Body of pancreas (tissue), 4 donors: ENCODE measurements around the gene KCNAB2. TPM values are rescaled to one million over a fixed set of nuclear protein-coding genes. Genes with fewer than 3 reads are reported as not detected.

Experiments used
- ATAC-seq: fragments of 150-250 bp; one replicate; pipeline ENCODE4 v1.9.1; 2016
- DNase-seq, 4 donors: peaks; one replicate each; pipeline ENCODE4 v3.0.0-alpha.2; 2019
- H3K27ac ChIP-seq, 4 donors: fragments of 200-600 bp; sonication (generic); 1 replicate in 3 of 4; 2 replicates in 1 of 4; pipeline versions ENCODE4 v1.5.1 to v1.6.1; 2016 to 2019; ENCODE audit warnings: mild to moderate bottlenecking in 1 of 4, mixed read lengths in 1 of 4, moderate library complexity in 1 of 4
- H3K27me3 ChIP-seq, 2 donors: fragments of 200-600 bp; sonication (generic); one replicate each; pipeline ENCODE4 v1.6.0; 2016; ENCODE audit warnings: mild to moderate bottlenecking in 1 of 2
- H3K36me3 ChIP-seq, 2 donors: fragments of 200-600 bp; sonication (generic); replicated peaks in 1 of 2; 2 replicates each; pipeline ENCODE4 v1.5.1; 2016; ENCODE audit warnings: low read depth in 2 of 2; ENCODE audit not compliant: insufficient read depth in 1 of 2
- H3K4me1 ChIP-seq: fragments of 200-600 bp; sonication (generic); one replicate; pipeline ENCODE4 v1.6.0; 2016
- H3K4me3 ChIP-seq, 2 donors: fragments of 200-600 bp; sonication (generic); 1 replicate in 1 of 2; 2 replicates in 1 of 2; pipeline ENCODE4 v1.5.1; 2016 to 2019
- H3K9me3 ChIP-seq, 3 donors: fragments of 200-600 bp; sonication (generic); 1 replicate in 2 of 3; 2 replicates in 1 of 3; pipeline ENCODE4 v1.5.1; 2016
- POLR2A ChIP-seq, 3 donors: fragments of 450-650 bp; IDR thresholded peaks; one replicate each; pipeline ENCODE4 v1.6.1; 2016; ENCODE audit warnings: antibody characterized with exemption in 3 of 3, mild to moderate bottlenecking in 2 of 3
- WGBS, 2 donors: methylation state at CpG; one replicate each; pipeline ENCODE4 v1.1.5; 2017; 5-methylcytosine and 5-hydroxymethylcytosine counted together
- intact Hi-C: fragments of 100-400 bp; cut with DNase I; formaldehyde crosslinking; loops from one replicate; pipeline ENCODE4 v1.15.1; 2023
- total RNA-seq, 2 donors: library from RNA; depleted of rRNA; stranded (reverse); fragments of >200 nt; gene quantifications; one replicate each; pipeline ENCODE4 v1.1.0, GENCODE V29; 2016
- TF ChIP-seq, protein P1 (sequence below), 7 experiments: fragments of 450-650 bp in 4 of 7; fragments of 200-600 bp in 3 of 7; sonication (generic) in 3 of 7; IDR thresholded peaks; one replicate each; pipeline ENCODE4 v1.5.1; 2016 to 2019; ENCODE audit warnings: antibody characterized with exemption in 7 of 7

Gene KCNAB2
- total RNA-seq, 2 donors from 2014 or later, result 4.6 to 7.0 TPM

DNA sequence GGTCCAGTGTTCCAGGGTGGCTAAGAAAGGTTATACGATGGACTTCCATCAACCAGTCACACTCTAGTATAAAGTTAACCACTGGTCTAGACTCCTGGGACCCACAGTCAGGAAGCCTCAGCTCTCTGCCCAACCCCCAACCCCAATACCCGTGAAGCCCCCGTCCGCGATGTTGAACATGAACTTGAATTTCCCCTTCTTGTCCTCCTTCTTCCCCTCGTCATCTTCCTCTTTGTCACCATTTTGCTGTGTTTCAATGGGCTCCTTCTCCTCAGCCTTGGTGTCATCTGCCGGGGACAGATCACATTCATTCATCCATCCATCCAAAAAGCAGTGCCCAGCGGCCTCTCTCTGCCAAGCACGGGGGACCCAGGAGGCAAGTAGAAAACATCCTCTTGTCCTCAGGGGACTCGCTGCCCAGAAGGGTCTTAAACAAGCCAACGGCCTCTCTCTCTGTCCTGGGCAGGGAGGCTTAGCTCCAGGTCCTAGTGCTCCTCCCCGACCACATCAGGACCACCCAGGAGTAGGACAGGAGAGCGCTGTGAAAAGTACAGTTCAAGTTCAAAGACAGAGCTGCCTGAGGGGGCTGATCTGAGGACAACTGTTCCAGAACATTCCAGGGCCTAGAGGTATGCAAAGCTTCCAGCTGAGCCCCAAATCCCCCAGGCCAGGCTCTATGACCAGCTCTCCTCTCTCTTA is 66.5 kb downstream of the KCNAB2 start:
- no peaks in the 10 kb centered on the region for H3K36me3 ChIP-seq
- TF ChIP-seq POLR2A (IDR thresholded peaks at IDR 0.05), result no peak
- TF ChIP-seq, protein P1, sequence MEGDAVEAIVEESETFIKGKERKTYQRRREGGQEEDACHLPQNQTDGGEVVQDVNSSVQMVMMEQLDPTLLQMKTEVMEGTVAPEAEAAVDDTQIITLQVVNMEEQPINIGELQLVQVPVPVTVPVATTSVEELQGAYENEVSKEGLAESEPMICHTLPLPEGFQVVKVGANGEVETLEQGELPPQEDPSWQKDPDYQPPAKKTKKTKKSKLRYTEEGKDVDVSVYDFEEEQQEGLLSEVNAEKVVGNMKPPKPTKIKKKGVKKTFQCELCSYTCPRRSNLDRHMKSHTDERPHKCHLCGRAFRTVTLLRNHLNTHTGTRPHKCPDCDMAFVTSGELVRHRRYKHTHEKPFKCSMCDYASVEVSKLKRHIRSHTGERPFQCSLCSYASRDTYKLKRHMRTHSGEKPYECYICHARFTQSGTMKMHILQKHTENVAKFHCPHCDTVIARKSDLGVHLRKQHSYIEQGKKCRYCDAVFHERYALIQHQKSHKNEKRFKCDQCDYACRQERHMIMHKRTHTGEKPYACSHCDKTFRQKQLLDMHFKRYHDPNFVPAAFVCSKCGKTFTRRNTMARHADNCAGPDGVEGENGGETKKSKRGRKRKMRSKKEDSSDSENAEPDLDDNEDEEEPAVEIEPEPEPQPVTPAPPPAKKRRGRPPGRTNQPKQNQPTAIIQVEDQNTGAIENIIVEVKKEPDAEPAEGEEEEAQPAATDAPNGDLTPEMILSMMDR (IDR thresholded peaks at IDR 0.05), result no peak
- DNase-seq (no peak), ATAC-seq (no peak)
- H3K4me1 ChIP-seq, result no peaks in the 10 kb centered on the region
- H3K27me3 ChIP-seq, result no peaks in the 10 kb centered on the region
- H3K9me3 ChIP-seq, result no peaks in the 10 kb centered on the region
- WGBS, 2 donors, result 74 to 75% methylated on average over 10 to 13 of the region's 13 CpGs
- intact Hi-C loops, result no loop called here
- H3K27ac ChIP-seq, result no peak overlapping the region
- H3K4me3 ChIP-seq, result no peak overlapping the region

DNA sequence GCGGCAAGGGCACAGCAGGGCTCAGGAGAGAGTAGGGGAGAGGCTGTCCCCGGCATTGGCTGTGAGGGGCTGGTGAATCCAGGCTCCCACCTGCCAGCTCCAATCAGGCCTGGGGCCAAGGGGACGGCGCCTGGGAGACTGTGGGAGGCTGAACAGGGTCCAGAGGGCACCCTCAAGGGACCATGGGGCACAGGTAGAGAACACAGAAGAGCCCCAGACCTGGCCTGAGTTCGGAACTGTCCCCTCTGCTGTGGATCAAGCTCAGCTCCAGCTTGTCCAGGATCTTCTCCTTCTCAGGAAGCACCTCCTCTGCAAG is 67.0 kb downstream of the KCNAB2 start:
- 45 to 55% methylated on average over 3 to 5 of the region's 5 CpGs for WGBS, 2 donors
- no peaks in the 10 kb centered on the region for H3K27me3 ChIP-seq
- ATAC-seq (no peak), DNase-seq (peak in 1 of 4 donors; percentile 5)
- no peaks in the 10 kb centered on the region for H3K36me3 ChIP-seq
- no peaks in the 10 kb centered on the region for H3K4me1 ChIP-seq
- peaks cover 0 to 1% (median 0%) of the 10 kb centered on the region in 3 donors for H3K9me3 ChIP-seq
- no peak for TF ChIP-seq POLR2A (IDR thresholded peaks at IDR 0.05)
- TF ChIP-seq, protein P1 (IDR thresholded peaks at IDR 0.05), result no peak
- H3K27ac ChIP-seq, result no peak overlapping the region
- H3K4me3 ChIP-seq, result no peak overlapping the region
- intact Hi-C loops, result no loop called here

GRCh38 chr1:6113116-6113515 is 67.4 kb downstream of the KCNAB2 start:
- H3K36me3 ChIP-seq, result no peaks in the 10 kb centered on the region
- TF ChIP-seq, protein P1 (IDR thresholded peaks at IDR 0.05), result no peak
- TF ChIP-seq POLR2A (IDR thresholded peaks at IDR 0.05), result no peak
- H3K27me3 ChIP-seq, result no peaks in the 10 kb centered on the region
- intact Hi-C loops, result no loop called here
- no peak overlapping the region for H3K27ac ChIP-seq
- H3K4me3 ChIP-seq, result no peak overlapping the region
- ATAC-seq (no peak), DNase-seq (peak in 1 of 4 donors; percentile 4)
- 63 to 64% methylated on average over 10 of the region's 10 CpGs for WGBS, 2 donors
- H3K4me1 ChIP-seq, result no peaks in the 10 kb centered on the region
- peaks cover 0 to 3% (median 0%) of the 10 kb centered on the region in 3 donors for H3K9me3 ChIP-seq

DNA sequence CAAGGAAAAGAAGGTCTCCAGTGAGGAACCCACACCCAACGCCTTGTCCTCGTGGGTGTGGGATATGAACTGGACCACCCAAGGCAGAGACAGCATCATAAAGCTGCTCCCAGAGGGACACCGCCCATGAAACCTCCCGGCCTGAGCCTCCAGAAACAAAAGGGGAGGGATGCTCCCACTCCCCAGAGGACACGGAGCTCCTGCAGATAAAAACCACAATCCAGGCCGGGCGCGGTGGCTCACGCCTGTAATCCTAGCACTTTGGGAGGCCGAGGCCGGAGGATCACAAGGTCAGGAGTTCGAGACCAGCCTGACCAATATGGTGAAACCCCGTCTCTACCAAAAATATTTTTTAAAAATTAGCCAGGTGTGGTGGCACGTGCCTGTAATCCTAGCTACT is 68.1 kb downstream of the KCNAB2 start:
- TF ChIP-seq, protein P1 (IDR thresholded peaks at IDR 0.05), result no peak
- no peak for TF ChIP-seq POLR2A (IDR thresholded peaks at IDR 0.05)
- intact Hi-C loops, result no loop called here

GRCh38 chr1:6116137-6116536 is 70.4 kb downstream of the KCNAB2 start:
- H3K27me3 ChIP-seq, result no peaks in the 10 kb centered on the region
- intact Hi-C loops, result no loop called here
- H3K27ac ChIP-seq, result no peak overlapping the region
- ATAC-seq (no peak), DNase-seq (no peak)
- no peaks in the 10 kb centered on the region for H3K4me1 ChIP-seq
- no peak overlapping the region for H3K4me3 ChIP-seq
- H3K9me3 ChIP-seq, result peaks cover 0 to 3% (median 0%) of the 10 kb centered on the region in 3 donors
- no peak for TF ChIP-seq POLR2A (IDR thresholded peaks at IDR 0.05)
- TF ChIP-seq, protein P1 (IDR thresholded peaks at IDR 0.05), result no peak
- no peaks in the 10 kb centered on the region for H3K36me3 ChIP-seq
- WGBS, 2 donors, result 42 to 68% methylated on average over 1 of the region's 1 CpG

More for the DNA sequence above, 68.1 kb downstream of the KCNAB2 start:
- DNase-seq (no peak), ATAC-seq (no peak)
- Histone ChIP-seq H3K9me3 (peaks cover 0 to 3% (median 0%) of the 10 kb centered on the region in 3 donors), H3K27me3 (no peaks in the 10 kb centered on the region), H3K36me3 (no peaks in the 10 kb centered on the region), H3K4me1 (no peaks in the 10 kb centered on the region), H3K27ac (no peak overlapping the region), H3K4me3 (no peak overlapping the region)
- WGBS, 2 donors, result 79 to 90% methylated on average over 9 to 14 of the region's 14 CpGs
